Spleen (tissue), 7 donors: ENCODE measurements around the gene GFPT1.

Experiments
- CTCF ChIP-seq, 11 experiments: fragments of 200-600 bp in 7 of 11; fragments of 450-650 bp in 4 of 11; sonication (generic) in 4 of 11; IDR thresholded peaks in 8 of 11; conservative IDR thresholded peaks in 3 of 11; 1 replicate in 7 of 11; 2 replicates in 4 of 11; pipeline versions ENCODE4 v1.4.0 to v1.8.0; 2016 to 2021; ENCODE audit warnings: antibody characterized with exemption in 11 of 11, inconsistent platforms in 4 of 11, mild to moderate bottlenecking in 1 of 11
- POLR2A ChIP-seq, 3 donors: fragments of 450-650 bp; IDR thresholded peaks; one replicate each; pipeline ENCODE4 v1.5.1; 2017; ENCODE audit warnings: antibody characterized with exemption in 3 of 3, mild to moderate bottlenecking in 1 of 3
- donor health status: DM: no; HTN: no; CAD: no; lungs with moderate emphysema.
- donor health status: DM: no; HTN: no; CAD: no.
- donor health status: DM: no; HTN: no; CAD: no.

GRCh38 chr2:69298261-69298660 is 88.8 kb downstream of the GFPT1 start:
- TF ChIP-seq POLR2A (IDR thresholded peaks at IDR 0.05) (no peak), CTCF (IDR thresholded peaks at IDR 0.05 in 8 of 11, conservative IDR thresholded peaks at IDR 0.05 in 3 of 11) (no peak)
